Spleen (tissue), 7 donors: Measurements from ENCODE around the gene MPZL1.

Experiments used
- CTCF ChIP-seq, 11 experiments: fragments of 200-600 bp in 7 of 11; fragments of 450-650 bp in 4 of 11; sonication (generic) in 4 of 11; IDR thresholded peaks in 8 of 11; conservative IDR thresholded peaks in 3 of 11; 1 replicate in 7 of 11; 2 replicates in 4 of 11; pipeline versions ENCODE4 v1.4.0 to v1.8.0; 2016 to 2021; ENCODE audit warnings: antibody characterized with exemption in 11 of 11, inconsistent platforms in 4 of 11, mild to moderate bottlenecking in 1 of 11
- POLR2A ChIP-seq, 3 donors: fragments of 450-650 bp; IDR thresholded peaks; one replicate each; pipeline ENCODE4 v1.5.1; 2017; ENCODE audit warnings: antibody characterized with exemption in 3 of 3, mild to moderate bottlenecking in 1 of 3
- donor health status: DM: no; HTN: no; CAD: no; lungs with moderate emphysema.
- donor health status: DM: no; HTN: no; CAD: no.
- donor health status: DM: no; HTN: no; CAD: no.

GRCh38 chr1:167746988-167747655, 25.3 kb downstream of the MPZL1 start:
- TF ChIP-seq CTCF (IDR thresholded peaks at IDR 0.05 in 8 of 11, conservative IDR thresholded peaks at IDR 0.05 in 3 of 11) (no peak), POLR2A (IDR thresholded peaks at IDR 0.05) (no peak)
